AG09309 (cell line): ENCODE results near the gene CAMK1G.
A peak's percentile ranks its signal among the peaks of the same experiment; 100 is the strongest.

Experiments used
- DNase-seq: peaks from one replicate; pipeline ENCODE4 v3.0.0-alpha.2; 2010; ENCODE audit warnings: low read depth
- H3K4me3 ChIP-seq: 2 replicates; pipeline ENCODE4 v1.5.1; 2011; ENCODE audit warnings: mild to moderate bottlenecking, low read depth, low read length, moderate library complexity; ENCODE audit not compliant: control insufficient read depth
- CTCF ChIP-seq: IDR thresholded peaks from 2 replicates; pipeline ENCODE4 v1.5.1; 2011; ENCODE audit warnings: mild to moderate bottlenecking, low read depth, low read length, inconsistent platforms; ENCODE audit not compliant: insufficient read depth, control insufficient read depth; ENCODE audit errors: missing control alignments

Gene CAMK1G

GRCh38 chr1:209583408-209583807 lies at the start of gene CAMK1G:
Gene CAMK1G (plus strand): TSS chr1:209583714. CDS start chr1:209594984, 11,270 bp downstream.
- peak within 1 kb of the TSS; percentile 31 for H3K4me3 ChIP-seq
- no peak for TF ChIP-seq CTCF
- no peak for DNase-seq

GRCh38 chr1:209534496-209535250 lies 48.8 kb upstream of the CAMK1G start:
- no peak for DNase-seq
- no peak overlapping the region for H3K4me3 ChIP-seq
- no peak for TF ChIP-seq CTCF

- no peak for TF ChIP-seq CTCF
- no peak for DNase-seq
Measured at GRCh38 chr1:209536843-209537242, 46.7 kb upstream of the CAMK1G start.

GRCh38 chr1:209537336-209538114 lies 46.0 kb upstream of the CAMK1G start:
- H3K4me3 ChIP-seq: no peak overlapping the region
- DNase-seq: no peak
- no peak for TF ChIP-seq CTCF

More at GRCh38 chr1:209536843-209537242, 46.7 kb upstream of the CAMK1G start:
- H3K4me3 ChIP-seq: no peak overlapping the region

- no peak overlapping the region for H3K4me3 ChIP-seq
- no peak for DNase-seq
- no peak for TF ChIP-seq CTCF
Measured at GRCh38 chr1:209539576-209539975, 43.9 kb upstream of the CAMK1G start.

GRCh38 chr1:209542585-209542984 lies 40.9 kb upstream of the CAMK1G start:
- no peak for DNase-seq
- no peak for TF ChIP-seq CTCF
- no peak overlapping the region for H3K4me3 ChIP-seq
